Measurements from ENCODE around the gene SNAPC4. TPM values are rescaled to one million over a fixed set of nuclear protein-coding genes. Genes with fewer than 3 reads are reported as not detected.

The SNAPC4 gene
- total and polyA plus RNA-seq, 9 of the 15 experiments (the other 6 are each of a cell fraction or from before 2014, with no cell fraction given), result 0.21 to 21.8 (median 8.8) TPM

DNA sequence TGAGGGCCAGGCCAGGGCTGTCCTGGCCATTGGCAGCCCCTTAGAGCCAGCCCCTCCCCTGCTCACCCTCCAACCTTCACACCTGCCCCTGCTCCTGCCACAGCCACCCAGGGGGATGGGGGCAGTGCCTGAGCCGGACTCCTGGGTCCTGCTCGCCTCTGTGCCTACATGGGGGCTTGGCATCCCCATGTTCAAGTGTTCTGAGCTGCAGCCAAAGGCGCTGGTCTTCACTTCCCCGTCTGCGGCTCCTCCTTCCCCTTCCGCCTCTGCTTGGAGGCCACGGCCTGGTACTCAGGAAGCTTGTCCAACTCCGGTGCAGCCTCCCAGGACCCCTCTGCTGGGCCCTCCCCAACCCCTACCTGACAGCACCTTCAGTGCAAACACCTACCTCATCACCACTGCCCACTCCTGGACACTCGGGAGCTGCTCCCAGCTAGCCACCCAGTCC lies 34.2 kb downstream of the SNAPC4 start:
- H3K4me1 ChIP-seq (replicated peaks in 1 of 2; ENCODE audit: control insufficient read depth in 2 of 2, insufficient read depth in 2 of 2, low read length in 2 of 2), result peaks cover 11 to 91% of the 10 kb centered on the region in 2 experiments
- H4K20me1 ChIP-seq (replicated peaks; ENCODE audit: control insufficient read depth, insufficient read depth, low read length), result no peaks in the 10 kb centered on the region
- TF ChIP-seq RBFOX2 (IDR thresholded peaks at IDR 0.05; ENCODE audit: low read depth, low read length), result peak; percentile 31; the same call in 1 of the 2 replicates
- TF ChIP-seq NFYB (IDR thresholded peaks at IDR 0.05; ENCODE audit: extremely low read depth, insufficient read length), result no peak
- no peak for TF ChIP-seq GATA2 (CRISPR knock-in tag; IDR thresholded peaks at IDR 0.05)
- TF ChIP-seq RBM22 (IDR thresholded peaks at IDR 0.05; ENCODE audit: low read depth, low read length, poor library complexity, severe bottlenecking), result peak; percentile 32
- H3K4me2 ChIP-seq (ENCODE audit: insufficient read depth, low read length), result no peak overlapping the region
- H3K9me3 ChIP-seq (replicated peaks; ENCODE audit: control insufficient read depth, insufficient read depth, low read depth, low read length), result no peaks in the 10 kb centered on the region
- no peak overlapping the region for H2AFZ ChIP-seq (ENCODE audit: low read depth, low read length)
- 92% methylated on average over 5 of the region's 9 CpGs for WGBS (ENCODE audit: insufficient coverage, low coverage, missing lambda C conversion rate)
- no peak for ATAC-seq
- in situ Hi-C loops (cut with MboI) (no loop called here), intact Hi-C loops (cut with micrococcal nuclease) (loop anchor here (1.0 kb wide), 1 partner anchor 35 kb away; the partner anchor contains the start of gene SNAPC4)
- peak overlapping the region in 1 of 2 experiments; percentile 66; a peak in 2 of 4 replicates for H3K9ac ChIP-seq (ENCODE audit: insufficient read depth in 1 of 2, low read depth in 2 of 2, low read length in 2 of 2)
- peaks cover 55% of the 10 kb centered on the region; the same call in 2 of the 3 replicates for H3K36me3 ChIP-seq (ENCODE audit: control insufficient read depth, insufficient read depth, low read length)
- POLR2A ChIA-PET, result interaction anchor here (0.5 to 1.4 kb wide), 4 partner anchors 8 to 297 kb away, joined by 3 to 4 read pairs (median 3); partner anchors contain the start of gene EGFL7
- H3K4me3 ChIP-seq, result no peak overlapping the region
- H3K27ac ChIP-seq (ENCODE audit: extremely low read depth, low read depth, low read length), result no peak overlapping the region
- no peak for DNase-seq (ENCODE audit: extremely low read depth in 1 of 4, low spot score in 3 of 4)
- CTCF ChIA-PET (ENCODE audit: low intra/inter-chr PET ratio), result no interaction called here
- no peak for FAIRE-seq
- H3K79me2 ChIP-seq (ENCODE audit: control insufficient read depth, insufficient read depth, low read length), result no peaks in the 10 kb centered on the region; the same call in 2 of the 3 replicates
- no TSS peak for BruUV-seq (replicated peaks)
- H3K9me1 ChIP-seq (ENCODE audit: control insufficient read depth, insufficient read depth, low read length), result no peaks in the 10 kb centered on the region
- H3K27me3 ChIP-seq (ENCODE audit: control insufficient read depth in 2 of 2, insufficient read depth in 2 of 2, low read length in 2 of 2), result no peaks in the 10 kb centered on the region
